Nephron progenitor cell (in vitro differentiated cells): ENCODE measurements around the gene RGS6.

Experiments used
- DNase-seq: peaks from one replicate; pipeline ENCODE4 v3.0.0; 2021
- H3K27ac Mint-ChIP-seq: 2 replicates; pipeline ENCODE4 v1.8.0; 2021; ENCODE audit warnings: mild to moderate bottlenecking, moderate library complexity, mixed read lengths
- H3K27me3 Mint-ChIP-seq: 2 replicates; pipeline ENCODE4 v1.8.0; 2021; ENCODE audit warnings: mild to moderate bottlenecking, low read depth, mixed read lengths; ENCODE audit not compliant: poor library complexity
- H3K36me3 Mint-ChIP-seq: 2 replicates; pipeline ENCODE4 v1.8.0; 2021; ENCODE audit warnings: low read depth, mixed read lengths
- H3K4me1 Mint-ChIP-seq: 2 replicates; pipeline ENCODE4 v1.8.0; 2021; ENCODE audit warnings: mixed read lengths
- H3K4me3 Mint-ChIP-seq: 2 replicates; pipeline ENCODE4 v1.8.0; 2021; ENCODE audit warnings: mild to moderate bottlenecking, moderate library complexity, mixed read lengths
- H3K9me3 Mint-ChIP-seq: 2 replicates; pipeline ENCODE4 v1.8.0; 2021; ENCODE audit warnings: mild to moderate bottlenecking, moderate library complexity, mixed read lengths
- TF ChIP-seq, protein P1 (sequence below): fragments of 200-600 bp; sonication (generic); IDR thresholded peaks from 2 replicates; pipeline ENCODE4 v1.5.0; 2021; ENCODE audit warnings: antibody characterized with exemption

RGS6 gene

GRCh38 chr14:72590577-72590976, 658.3 kb downstream of the RGS6 start:
- no peak overlapping the region for H3K27ac Mint-ChIP-seq
- peaks cover 21% of the 10 kb centered on the region for H3K4me1 Mint-ChIP-seq
- peaks cover 14% of the 10 kb centered on the region for H3K27me3 Mint-ChIP-seq
- peaks cover 3% of the 10 kb centered on the region for H3K36me3 Mint-ChIP-seq
- no peak overlapping the region for H3K4me3 Mint-ChIP-seq
- DNase-seq = no peak
- TF ChIP-seq, protein P1, sequence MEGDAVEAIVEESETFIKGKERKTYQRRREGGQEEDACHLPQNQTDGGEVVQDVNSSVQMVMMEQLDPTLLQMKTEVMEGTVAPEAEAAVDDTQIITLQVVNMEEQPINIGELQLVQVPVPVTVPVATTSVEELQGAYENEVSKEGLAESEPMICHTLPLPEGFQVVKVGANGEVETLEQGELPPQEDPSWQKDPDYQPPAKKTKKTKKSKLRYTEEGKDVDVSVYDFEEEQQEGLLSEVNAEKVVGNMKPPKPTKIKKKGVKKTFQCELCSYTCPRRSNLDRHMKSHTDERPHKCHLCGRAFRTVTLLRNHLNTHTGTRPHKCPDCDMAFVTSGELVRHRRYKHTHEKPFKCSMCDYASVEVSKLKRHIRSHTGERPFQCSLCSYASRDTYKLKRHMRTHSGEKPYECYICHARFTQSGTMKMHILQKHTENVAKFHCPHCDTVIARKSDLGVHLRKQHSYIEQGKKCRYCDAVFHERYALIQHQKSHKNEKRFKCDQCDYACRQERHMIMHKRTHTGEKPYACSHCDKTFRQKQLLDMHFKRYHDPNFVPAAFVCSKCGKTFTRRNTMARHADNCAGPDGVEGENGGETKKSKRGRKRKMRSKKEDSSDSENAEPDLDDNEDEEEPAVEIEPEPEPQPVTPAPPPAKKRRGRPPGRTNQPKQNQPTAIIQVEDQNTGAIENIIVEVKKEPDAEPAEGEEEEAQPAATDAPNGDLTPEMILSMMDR = no peak
- peaks cover 3% of the 10 kb centered on the region for H3K9me3 Mint-ChIP-seq

- H3K27ac Mint-ChIP-seq = no peak overlapping the region
- DNase-seq = no peak
These were observed 659.2 kb downstream of the RGS6 start for GRCh38 chr14:72591391-72591790.

GRCh38 chr14:72594099-72594901, 662.1 kb downstream of the RGS6 start:
- Mint-ChIP-seq H3K27me3 (peaks cover 14% of the 10 kb centered on the region), H3K4me3 (no peak overlapping the region), H3K36me3 (peaks cover 3% of the 10 kb centered on the region), H3K4me1 (peaks cover 15% of the 10 kb centered on the region), H3K27ac (peak overlapping the region; percentile 21), H3K9me3 (peaks cover 3% of the 10 kb centered on the region)
- TF ChIP-seq, protein P1 = no peak
- no peak for DNase-seq

More at GRCh38 chr14:72591391-72591790, 659.2 kb downstream of the RGS6 start:
- H3K4me3 Mint-ChIP-seq = no peak overlapping the region
- peaks cover 3% of the 10 kb centered on the region for H3K9me3 Mint-ChIP-seq
- TF ChIP-seq, protein P1 = no peak
- peaks cover 17% of the 10 kb centered on the region for H3K4me1 Mint-ChIP-seq
- H3K36me3 Mint-ChIP-seq = peaks cover 3% of the 10 kb centered on the region
- H3K27me3 Mint-ChIP-seq = peaks cover 16% of the 10 kb centered on the region

GRCh38 chr14:72595152-72595862, 663.1 kb downstream of the RGS6 start:
- no peak overlapping the region for H3K27ac Mint-ChIP-seq

DNA sequence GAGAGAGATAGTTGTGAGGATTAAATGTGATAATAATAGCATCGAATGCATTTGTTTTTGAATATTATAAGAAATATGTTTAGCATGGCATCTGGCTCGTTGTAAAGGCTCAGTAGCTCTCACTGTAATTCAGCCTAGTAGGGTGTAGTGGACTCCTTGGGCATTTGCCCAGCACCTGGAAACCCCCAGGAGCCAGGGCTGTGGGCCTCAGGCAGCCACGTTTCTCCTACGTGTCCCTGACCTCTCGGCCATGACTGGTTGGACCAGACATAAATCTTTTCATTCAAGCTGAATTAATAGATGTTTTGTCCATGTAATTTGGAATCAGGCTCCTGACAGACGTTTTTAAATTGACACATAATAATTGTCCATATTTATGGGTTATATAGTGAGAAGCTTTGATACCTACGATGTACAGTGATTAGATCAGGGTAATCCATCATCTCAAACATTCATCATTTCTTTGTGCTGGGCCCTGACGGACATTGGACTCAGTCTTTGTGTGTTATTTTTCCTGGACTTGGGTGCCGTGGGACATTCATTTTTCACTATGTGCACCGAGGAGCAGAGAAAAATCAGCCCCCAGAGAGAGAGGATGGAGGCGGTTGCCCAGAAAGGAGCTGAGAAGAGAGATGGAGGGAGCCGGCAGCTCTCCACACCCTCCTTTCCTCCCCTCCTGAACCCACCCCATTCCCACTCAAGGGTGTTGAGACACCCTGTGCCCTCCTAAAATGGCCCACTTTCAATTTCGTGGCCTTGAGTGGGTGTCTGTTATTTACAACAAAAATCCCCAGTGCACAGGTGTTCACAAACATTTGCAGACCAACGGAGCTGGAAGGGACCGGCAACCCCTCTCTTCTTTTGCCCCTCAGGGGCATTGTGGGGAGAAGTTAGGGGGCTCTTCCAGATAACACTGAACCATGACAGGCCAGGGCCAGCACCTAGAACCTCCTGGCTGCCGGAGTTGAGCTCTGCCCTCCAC, 665.3 kb downstream of the RGS6 start:
- no peak overlapping the region for H3K27ac Mint-ChIP-seq
- peaks cover 7% of the 10 kb centered on the region for H3K27me3 Mint-ChIP-seq
- peaks cover 3% of the 10 kb centered on the region for H3K9me3 Mint-ChIP-seq
- peaks cover 42% of the 10 kb centered on the region for H3K4me1 Mint-ChIP-seq
- H3K36me3 Mint-ChIP-seq = peaks cover 3% of the 10 kb centered on the region
- TF ChIP-seq, protein P1 = no peak
- no peak overlapping the region for H3K4me3 Mint-ChIP-seq
- DNase-seq = no peak

More at GRCh38 chr14:72595152-72595862, 663.1 kb downstream of the RGS6 start:
- H3K36me3 Mint-ChIP-seq = peaks cover 3% of the 10 kb centered on the region
- no peak overlapping the region for H3K4me3 Mint-ChIP-seq
- peaks cover 3% of the 10 kb centered on the region for H3K9me3 Mint-ChIP-seq
- DNase-seq = no peak
- H3K27me3 Mint-ChIP-seq = peaks cover 10% of the 10 kb centered on the region
- H3K4me1 Mint-ChIP-seq = peaks cover 25% of the 10 kb centered on the region
- TF ChIP-seq, protein P1 = no peak
